ENCODE results near the gene SYNPO.

Gene SYNPO

GRCh38 chr5:150642567-150642927, 2.1 kb downstream of the SYNPO start:
- DNase-seq (ENCODE audit: low read depth, low spot score): peak; percentile 98

DNA sequence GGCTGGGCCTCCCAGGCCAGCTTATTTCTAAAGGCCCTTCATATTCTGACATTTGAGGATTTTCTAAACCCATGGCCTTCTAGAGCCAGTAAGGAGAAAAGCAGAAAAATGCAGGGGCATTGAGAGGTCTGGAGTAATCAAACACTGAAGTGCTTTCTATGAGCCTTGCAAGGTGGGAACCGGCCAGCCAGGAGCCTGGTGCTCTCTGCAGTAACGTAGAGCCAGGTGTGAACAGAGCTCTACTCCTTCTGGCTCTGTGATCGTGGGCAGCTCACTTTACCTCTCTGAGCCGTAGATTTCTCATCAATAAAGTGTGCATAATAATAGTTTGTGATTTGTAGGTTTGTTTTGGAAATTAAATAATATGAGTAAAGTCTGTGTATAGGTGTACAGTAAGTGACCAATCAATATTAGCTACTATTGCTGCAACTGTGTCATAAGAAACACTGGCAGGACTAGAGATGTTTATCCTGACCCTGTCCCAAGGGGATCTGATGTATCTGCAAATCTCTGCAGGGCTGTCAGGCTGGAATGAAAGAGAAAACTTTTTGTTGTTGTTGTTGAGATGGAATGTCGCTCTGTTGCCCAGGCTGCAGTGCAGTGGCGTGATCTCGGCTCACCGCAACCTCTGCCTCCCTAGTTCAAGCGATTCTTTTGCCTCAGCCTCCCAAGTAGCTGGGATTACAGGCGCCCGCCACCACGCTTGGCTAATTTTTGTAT, 2.7 kb downstream of the SYNPO start:
- no peak for DNase-seq (ENCODE audit: low read depth, low spot score)

DNA sequence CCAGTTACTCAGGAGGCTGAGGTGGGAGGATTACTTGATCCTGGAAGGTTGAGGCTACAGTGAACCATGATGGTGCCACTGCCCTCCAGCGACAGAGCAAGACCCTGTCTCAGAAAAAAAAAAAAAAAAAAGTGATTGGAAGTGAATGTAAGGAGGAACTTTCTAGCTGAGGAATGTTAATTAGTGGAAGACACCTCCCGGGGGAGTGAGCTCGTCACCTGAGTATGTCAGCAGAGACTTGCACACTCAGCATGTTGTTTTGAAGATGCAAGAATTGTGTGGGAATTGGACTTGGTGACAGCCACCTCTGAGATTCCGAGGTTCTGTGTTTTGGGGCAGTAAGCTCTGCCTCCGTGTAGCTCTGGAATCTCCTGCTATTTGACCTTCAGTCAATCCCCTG, 3.6 kb downstream of the SYNPO start:
- DNase-seq (ENCODE audit: low read depth, low spot score): peak; percentile 50

- DNase-seq (ENCODE audit: low read depth, low spot score): peak; percentile 67
Observed at GRCh38 chr5:150644514-150644913, 4.1 kb downstream of the SYNPO start.

DNA sequence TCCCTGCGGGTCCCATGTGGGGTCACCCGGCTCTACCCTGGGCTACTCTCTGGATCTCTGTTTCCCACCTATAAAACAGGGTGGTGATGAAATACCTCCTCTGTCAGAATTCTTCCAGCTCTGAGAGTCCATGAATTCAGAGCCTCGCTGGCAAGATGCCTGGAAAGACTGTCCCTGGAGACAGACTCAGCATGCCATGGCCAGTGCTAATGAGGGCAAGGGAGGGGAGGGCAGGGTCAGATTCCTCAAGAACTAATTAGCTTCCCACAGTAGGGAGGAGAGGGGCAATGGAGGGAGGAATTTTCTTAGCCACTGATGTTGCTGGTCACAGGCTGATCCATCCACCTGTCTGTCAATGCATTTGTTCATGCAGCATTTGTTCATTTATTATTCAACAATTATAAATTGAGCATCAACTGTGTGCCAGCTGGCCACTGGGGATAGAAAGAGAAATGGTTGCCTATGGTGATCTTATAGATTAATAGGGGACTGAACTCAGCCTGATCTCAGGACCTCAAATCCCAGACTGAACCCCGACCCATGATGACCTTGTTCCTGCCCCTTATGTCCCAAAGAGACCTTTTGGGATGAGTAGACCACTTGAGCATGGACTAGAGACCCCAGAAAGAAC, 4.7 kb downstream of the SYNPO start:
- DNase-seq (ENCODE audit: low read depth, low spot score): peak; percentile 94

GRCh38 chr5:150647275-150648251, 7.1 kb downstream of the SYNPO start:
- DNase-seq (ENCODE audit: low read depth, low spot score): peak; percentile 70

DNA sequence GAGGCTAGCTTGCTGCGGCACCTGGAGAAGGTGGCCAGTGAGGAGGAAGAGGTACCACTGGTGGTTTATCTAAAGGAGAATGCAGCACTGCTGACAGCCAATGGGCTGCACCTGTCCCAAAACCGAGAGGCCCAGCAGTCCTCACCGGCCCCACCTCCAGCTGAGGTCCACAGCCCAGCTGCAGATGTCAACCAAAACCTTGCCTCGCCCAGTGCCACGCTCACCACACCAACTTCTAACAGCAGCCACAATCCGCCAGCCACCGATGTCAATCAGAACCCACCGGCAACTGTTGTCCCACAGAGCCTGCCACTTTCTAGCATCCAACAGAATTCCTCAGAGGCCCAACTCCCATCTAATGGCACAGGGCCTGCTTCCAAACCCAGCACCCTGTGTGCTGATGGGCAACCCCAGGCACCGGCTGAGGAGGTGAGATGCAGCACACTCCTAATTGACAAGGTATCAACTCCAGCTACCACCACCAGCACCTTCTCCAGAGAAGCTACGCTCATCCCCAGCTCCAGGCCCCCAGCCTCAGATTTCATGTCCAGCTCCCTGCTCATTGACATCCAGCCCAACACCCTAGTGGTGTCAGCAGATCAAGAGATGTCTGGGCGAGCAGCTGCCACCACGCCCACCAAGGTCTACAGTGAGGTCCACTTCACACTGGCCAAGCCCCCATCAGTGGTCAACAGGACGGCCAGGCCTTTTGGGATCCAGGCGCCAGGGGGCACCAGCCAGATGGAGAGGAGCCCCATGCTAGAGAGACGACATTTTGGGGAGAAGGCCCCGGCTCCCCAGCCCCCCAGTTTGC, 8.0 kb downstream of the SYNPO start:
- no peak for DNase-seq (ENCODE audit: low read depth, low spot score)

DNA sequence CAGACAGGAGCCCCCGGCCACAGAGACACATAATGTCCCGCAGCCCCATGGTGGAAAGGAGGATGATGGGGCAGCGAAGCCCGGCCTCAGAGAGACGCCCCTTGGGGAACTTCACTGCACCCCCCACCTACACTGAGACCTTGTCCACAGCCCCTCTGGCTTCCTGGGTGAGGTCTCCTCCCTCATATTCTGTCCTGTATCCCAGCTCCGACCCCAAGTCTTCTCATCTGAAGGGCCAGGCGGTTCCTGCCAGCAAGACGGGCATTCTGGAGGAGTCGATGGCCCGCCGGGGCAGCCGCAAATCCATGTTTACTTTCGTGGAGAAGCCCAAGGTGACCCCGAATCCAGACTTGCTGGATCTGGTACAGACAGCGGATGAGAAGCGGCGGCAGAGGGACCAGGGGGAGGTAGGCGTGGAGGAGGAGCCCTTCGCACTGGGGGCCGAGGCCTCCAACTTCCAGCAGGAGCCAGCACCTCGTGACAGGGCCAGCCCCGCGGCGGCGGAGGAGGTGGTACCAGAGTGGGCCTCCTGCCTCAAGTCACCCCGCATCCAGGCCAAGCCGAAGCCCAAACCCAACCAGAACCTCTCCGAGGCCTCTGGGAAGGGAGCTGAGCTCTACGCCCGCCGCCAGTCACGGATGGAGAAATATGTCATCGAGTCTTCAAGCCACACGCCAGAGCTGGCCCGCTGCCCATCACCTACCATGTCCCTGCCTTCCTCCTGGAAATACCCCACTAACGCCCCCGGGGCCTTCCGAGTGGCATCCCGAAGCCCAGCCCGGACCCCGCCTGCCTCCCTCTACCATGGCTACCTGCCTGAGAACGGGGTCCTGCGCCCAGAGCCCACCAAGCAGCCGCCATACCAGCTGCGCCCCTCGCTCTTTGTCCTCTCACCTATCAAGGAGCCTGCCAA, 8.9 kb downstream of the SYNPO start:
- no peak for DNase-seq (ENCODE audit: low read depth, low spot score)

- DNase-seq (ENCODE audit: low read depth, low spot score): no peak
Observed at GRCh38 chr5:150650021-150651006, 9.9 kb downstream of the SYNPO start.

DNA sequence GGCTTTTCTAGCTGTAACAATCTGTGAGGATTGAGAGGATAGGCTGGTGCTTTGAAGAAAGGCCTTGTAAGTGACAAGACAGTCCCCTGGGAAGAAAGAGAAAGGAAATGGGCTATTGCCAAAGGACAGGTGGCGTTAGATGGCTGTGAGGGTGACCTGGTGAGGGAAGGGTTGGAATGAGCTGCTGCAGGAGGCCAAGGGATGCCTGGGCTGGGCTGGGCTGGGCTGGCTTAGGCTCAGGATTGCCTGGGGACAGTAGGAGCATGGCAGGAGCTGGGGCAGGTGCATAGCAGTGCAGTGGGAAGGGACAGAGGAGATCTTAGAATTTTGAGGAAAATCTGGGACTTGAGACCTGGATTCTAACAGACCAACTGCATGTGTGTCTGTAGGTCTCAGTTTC, 10.9 kb downstream of the SYNPO start:
- no peak for DNase-seq (ENCODE audit: low read depth, low spot score)

GRCh38 chr5:150651924-150652671, 11.6 kb downstream of the SYNPO start:
- no peak for DNase-seq (ENCODE audit: low read depth, low spot score)

- DNase-seq (ENCODE audit: low read depth, low spot score): peak; percentile 81
Observed at GRCh38 chr5:150653145-150653761, 12.8 kb downstream of the SYNPO start.

- DNase-seq (ENCODE audit: low read depth, low spot score): no peak
Observed at GRCh38 chr5:150653762-150654556, 13.5 kb downstream of the SYNPO start.

DNA sequence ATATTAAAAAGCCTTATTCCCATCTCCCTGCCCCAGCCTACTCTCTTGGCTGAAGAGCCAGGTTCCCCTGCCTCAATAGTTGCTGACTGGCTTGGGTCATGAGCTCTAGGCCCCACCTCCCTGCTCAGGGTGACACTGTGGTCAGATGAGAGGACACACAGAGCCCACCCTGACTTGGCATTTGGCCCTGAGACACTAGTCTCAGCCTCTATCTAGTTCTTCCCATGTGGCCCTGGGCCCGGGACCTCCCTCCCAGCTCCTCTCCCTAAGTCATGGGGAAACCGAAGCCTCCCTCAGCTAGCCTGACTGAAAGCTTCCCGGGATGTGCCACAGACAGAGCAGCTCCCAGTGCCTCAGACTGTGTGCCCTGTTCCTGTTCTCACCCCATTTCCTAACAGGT, 14.8 kb downstream of the SYNPO start:
- DNase-seq (ENCODE audit: low read depth, low spot score): no peak

GRCh38 chr5:150656191-150657132, 16.0 kb downstream of the SYNPO start:
- peak; percentile 90 for DNase-seq (ENCODE audit: low read depth, low spot score)

DNA sequence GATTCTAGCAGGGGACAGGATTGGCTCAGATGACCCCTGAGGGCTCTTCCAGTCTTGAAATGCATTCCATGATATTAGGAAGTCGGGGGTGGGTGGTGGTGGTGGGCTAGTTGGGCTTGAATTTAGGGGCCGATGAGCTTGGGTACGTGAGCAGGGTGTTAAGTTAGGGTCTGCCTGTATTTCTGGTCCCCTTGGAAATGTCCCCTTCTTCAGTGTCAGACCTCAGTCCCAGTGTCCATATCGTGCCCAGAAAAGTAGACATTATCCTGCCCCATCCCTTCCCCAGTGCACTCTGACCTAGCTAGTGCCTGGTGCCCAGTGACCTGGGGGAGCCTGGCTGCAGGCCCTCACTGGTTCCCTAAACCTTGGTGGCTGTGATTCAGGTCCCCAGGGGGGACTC, 17.7 kb downstream of the SYNPO start:
- no peak for DNase-seq (ENCODE audit: low read depth, low spot score)
